ENCODE results near the gene GUCY2C.

The GUCY2C gene

DNA sequence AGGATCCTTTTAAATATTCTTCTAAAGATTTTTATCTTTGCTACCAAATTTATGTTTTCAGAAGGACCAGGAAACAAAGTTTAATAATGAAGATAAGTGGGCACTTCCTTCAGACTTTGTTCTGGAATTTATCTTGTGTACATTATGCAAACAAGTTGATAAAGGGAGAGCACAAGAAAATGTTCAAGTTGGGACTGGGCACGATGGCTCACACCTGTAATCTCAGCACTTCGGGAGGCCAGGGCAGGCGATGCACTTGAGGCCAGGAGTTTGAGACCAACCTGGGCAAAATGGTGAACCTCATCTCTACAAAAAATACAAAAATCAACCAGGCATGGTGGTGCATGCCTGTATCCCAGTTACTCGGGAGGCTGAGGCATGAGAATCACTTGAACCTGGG is 133.4 kb downstream of the GUCY2C start:
- CTCF ChIA-PET = no interaction called here
- Histone ChIP-seq H3K9me3 (ENCODE audit: control insufficient read depth, insufficient read depth, low read depth, low read length) (no peaks in the 10 kb centered on the region), H3K4me1 (ENCODE audit: control insufficient read depth, insufficient read depth, low read length) (no peaks in the 10 kb centered on the region), H3K36me3 (ENCODE audit: control insufficient read depth in 2 of 2, insufficient read depth in 1 of 2, low read length in 2 of 2) (no peaks in the 10 kb centered on the region), H3K4me3 (ENCODE audit: low read depth, low read length) (no peak overlapping the region), H3K27ac (ENCODE audit: extremely low read depth, low read depth, low read length) (no peak overlapping the region)
- POLR2A ChIA-PET = no interaction called here
- TF ChIP-seq, protein P1, sequence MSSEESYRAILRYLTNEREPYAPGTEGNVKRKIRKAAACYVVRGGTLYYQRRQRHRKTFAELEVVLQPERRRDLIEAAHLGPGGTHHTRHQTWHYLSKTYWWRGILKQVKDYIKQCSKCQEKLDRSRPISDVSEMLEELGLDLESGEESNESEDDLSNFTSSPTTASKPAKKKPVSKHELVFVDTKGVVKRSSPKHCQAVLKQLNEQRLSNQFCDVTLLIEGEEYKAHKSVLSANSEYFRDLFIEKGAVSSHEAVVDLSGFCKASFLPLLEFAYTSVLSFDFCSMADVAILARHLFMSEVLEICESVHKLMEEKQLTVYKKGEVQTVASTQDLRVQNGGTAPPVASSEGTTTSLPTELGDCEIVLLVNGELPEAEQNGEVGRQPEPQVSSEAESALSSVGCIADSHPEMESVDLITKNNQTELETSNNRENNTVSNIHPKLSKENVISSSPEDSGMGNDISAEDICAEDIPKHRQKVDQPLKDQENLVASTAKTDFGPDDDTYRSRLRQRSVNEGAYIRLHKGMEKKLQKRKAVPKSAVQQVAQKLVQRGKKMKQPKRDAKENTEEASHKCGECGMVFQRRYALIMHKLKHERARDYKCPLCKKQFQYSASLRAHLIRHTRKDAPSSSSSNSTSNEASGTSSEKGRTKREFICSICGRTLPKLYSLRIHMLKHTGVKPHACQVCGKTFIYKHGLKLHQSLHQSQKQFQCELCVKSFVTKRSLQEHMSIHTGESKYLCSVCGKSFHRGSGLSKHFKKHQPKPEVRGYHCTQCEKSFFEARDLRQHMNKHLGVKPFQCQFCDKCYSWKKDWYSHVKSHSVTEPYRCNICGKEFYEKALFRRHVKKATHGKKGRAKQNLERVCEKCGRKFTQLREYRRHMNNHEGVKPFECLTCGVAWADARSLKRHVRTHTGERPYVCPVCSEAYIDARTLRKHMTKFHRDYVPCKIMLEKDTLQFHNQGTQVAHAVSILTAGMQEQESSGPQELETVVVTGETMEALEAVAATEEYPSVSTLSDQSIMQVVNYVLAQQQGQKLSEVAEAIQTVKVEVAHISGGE (tag by site-specific recombination; conservative IDR thresholded peaks at IDR 0.05; ENCODE audit: low read depth) = no peak
- TF ChIP-seq ZSCAN23 (tag by site-specific recombination; IDR thresholded peaks at IDR 0.05) = no peak
